Stimulated activated CD4-positive, alpha-beta T cell treated with anti-CD3 and anti-CD28 coated beads, Interleukin-4, amount 100 ng/mL, for 4 hours (primary cell): ENCODE data around the gene KIF13A.

Source experiments
- DNase-seq, 2 experiments: peaks; one replicate each; pipeline ENCODE4 v3.0.0-alpha.2; 2020

KIF13A gene

DNA sequence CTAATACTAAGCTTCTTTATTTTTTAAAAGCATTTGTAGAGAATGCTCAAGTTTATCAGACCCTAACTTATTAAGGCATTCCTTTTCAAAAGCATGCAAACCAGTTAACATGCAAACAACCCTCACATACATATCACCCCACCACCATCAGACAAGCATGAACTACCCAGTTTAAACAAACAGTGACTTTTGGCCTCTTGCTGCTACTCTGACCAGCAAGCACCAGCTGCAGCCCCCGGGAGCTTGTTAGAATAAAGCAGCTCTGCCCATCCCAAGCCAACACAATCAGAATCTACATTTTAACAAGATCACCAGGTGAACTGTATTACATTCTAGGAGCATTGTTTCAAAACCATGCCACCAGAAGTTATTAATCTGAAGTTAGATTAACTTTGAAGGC is 274.9 kb downstream of the KIF13A start:
- no peak for DNase-seq

DNA sequence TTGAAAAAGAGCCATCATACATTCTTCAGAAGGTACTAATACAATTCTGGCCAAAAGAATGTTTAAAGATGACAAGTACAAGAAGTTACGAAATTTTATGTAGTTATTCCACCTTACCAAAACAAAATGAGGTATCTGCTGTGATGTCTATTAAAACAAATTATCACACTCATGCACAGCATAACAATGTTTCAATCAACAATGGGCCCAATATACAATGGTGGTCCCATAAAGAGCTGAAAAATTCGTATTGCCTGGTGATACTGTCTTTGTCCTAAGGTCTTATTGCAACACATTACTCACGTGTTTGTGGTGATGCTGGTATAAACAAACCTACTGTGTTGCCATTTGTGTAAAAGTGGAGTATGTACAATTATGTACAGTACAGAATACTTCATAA is 277.1 kb downstream of the KIF13A start:
- no peak for DNase-seq

DNA sequence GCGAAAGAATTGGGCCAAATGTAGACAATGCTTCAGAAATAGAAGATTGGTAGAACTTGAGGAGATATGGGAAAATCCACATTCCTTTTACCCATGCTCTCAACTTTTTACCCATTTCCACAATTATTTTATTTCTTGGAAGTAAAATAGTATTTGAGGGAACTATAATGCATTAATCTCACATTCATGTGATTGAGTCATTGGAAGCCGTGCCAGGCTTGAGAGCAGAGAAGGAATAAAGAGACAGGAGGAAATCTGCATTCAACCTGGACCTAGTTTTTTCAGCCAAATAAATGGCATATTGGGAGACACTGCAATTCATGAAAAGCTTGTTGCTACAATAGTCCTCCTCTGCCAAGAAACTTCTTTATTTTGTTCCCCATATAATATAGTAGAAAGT is 278.0 kb downstream of the KIF13A start:
- no peak for DNase-seq
